D721Med (cell line): Measurements from ENCODE around the gene PLAAT5.

Experiments used
- DNase-seq: peaks from one replicate; pipeline ENCODE4 v3.0.0; 2011; ENCODE audit warnings: low spot score; ENCODE audit not compliant: insufficient read length
- FAIRE-seq: peaks from 2 replicates; lab custom pipeline; 2011; peaks lifted over from hg19 to GRCh38; lab: Jason Lieb, UNC
- CTCF ChIP-seq: IDR thresholded peaks from 2 replicates; pipeline ENCODE4 v1.5.1; 2012; ENCODE audit warnings: mild to moderate bottlenecking, control low read depth; ENCODE audit not compliant: insufficient read depth; ENCODE audit errors: missing control alignments

Gene PLAAT5

GRCh38 chr11:63480039-63480438, 10.9 kb downstream of the PLAAT5 start:
- FAIRE-seq: no peak
- DNase-seq: no peak
- no peak for TF ChIP-seq CTCF

GRCh38 chr11:63478896-63479295, 12.1 kb downstream of the PLAAT5 start:
- DNase-seq (peak; percentile 27), FAIRE-seq (no peak)
- TF ChIP-seq CTCF: peak; percentile 91

- no peak for TF ChIP-seq CTCF
- FAIRE-seq (no peak), DNase-seq (no peak)
Observed at GRCh38 chr11:63476618-63477017, 14.3 kb downstream of the PLAAT5 start.

GRCh38 chr11:63472372-63472771, 18.6 kb downstream of the PLAAT5 start:
- FAIRE-seq (no peak), DNase-seq (no peak)
- no peak for TF ChIP-seq CTCF

GRCh38 chr11:63470311-63470710, 20.7 kb downstream of the PLAAT5 start:
- FAIRE-seq: no peak
- no peak for DNase-seq
- TF ChIP-seq CTCF: no peak

- DNase-seq (no peak), FAIRE-seq (no peak)
- TF ChIP-seq CTCF: no peak
Observed at GRCh38 chr11:63462137-63462536, 28.8 kb downstream of the PLAAT5 start.

- no peak for DNase-seq
Observed at GRCh38 chr11:63459586-63459985, 31.4 kb downstream of the PLAAT5 start.

More at GRCh38 chr11:63459586-63459985, 31.4 kb downstream of the PLAAT5 start:
- FAIRE-seq: no peak
- no peak for TF ChIP-seq CTCF
